H1 (cell line): ENCODE measurements around the gene CISD1. TPM values are rescaled to one million over a fixed set of nuclear protein-coding genes. Genes with fewer than 3 reads are reported as not detected.
"Not testable (repeated sequence)": the region's sequence is repeated elsewhere in the genome, so short reads cannot be mapped to it uniquely, and the experiment has no call there.

Experiments
- CTCF ChIA-PET: fragments of 300-600 bp; sonication (Branson Sonifier 250); formaldehyde crosslinking; loops from one replicate; lab custom pipeline; 2021; ENCODE audit not compliant: partially characterized antibody; lab: Charles Lee
- POLR2A ChIA-PET: fragments of 300-600 bp; sonication (Branson Sonifier 250); formaldehyde crosslinking; loops from one replicate; lab custom pipeline; 2021; ENCODE audit warnings: inconsistent platforms; ENCODE audit not compliant: partially characterized antibody; lab: Charles Lee
- DNase-seq, 2 experiments: peaks; one replicate each; pipeline versions ENCODE4 v3.0.0 to v3.0.0-alpha.2; 2010 to 2022; ENCODE audit warnings: low spot score in 2 of 2, low read depth in 1 of 2, mixed read lengths in 1 of 2
- FAIRE-seq: peaks from 2 replicates; lab custom pipeline; 2011; peaks lifted over from hg19 to GRCh38; lab: Jason Lieb, UNC
- H2AFZ ChIP-seq: 2 replicates; pipeline ENCODE4 v1.8.1; 2012; ENCODE audit warnings: low read length, inconsistent platforms
- H2AK5ac ChIP-seq: 2 replicates; pipeline ENCODE4 v1.6.1; 2013; ENCODE audit warnings: low read depth, low read length
- H2BK120ac ChIP-seq: replicated peaks from 2 replicates; pipeline ENCODE3; 2013; ENCODE audit warnings: low read depth, low read length, inconsistent platforms
- H2BK12ac ChIP-seq: 2 replicates; pipeline ENCODE4 v1.6.1; 2013; ENCODE audit warnings: low read depth, low read length
- H2BK15ac ChIP-seq: 2 replicates; pipeline ENCODE4 v1.6.1; 2013; ENCODE audit warnings: low read length
- H2BK20ac ChIP-seq: 2 replicates; pipeline ENCODE4 v1.6.1; 2013; ENCODE audit warnings: low read length
- H2BK5ac ChIP-seq: 2 replicates; pipeline ENCODE4 v1.6.1; 2013; ENCODE audit warnings: low read depth, low read length
- H3K14ac ChIP-seq: 2 replicates; pipeline ENCODE4 v1.6.1; 2013; ENCODE audit warnings: inconsistent platforms; ENCODE audit not compliant: insufficient read length
- H3K18ac ChIP-seq: 2 replicates; pipeline ENCODE4 v1.6.1; 2013; ENCODE audit warnings: low read length; ENCODE audit errors: extremely low read depth
- H3K23ac ChIP-seq: 2 replicates; pipeline ENCODE4 v1.6.1; 2013; ENCODE audit warnings: inconsistent platforms; ENCODE audit not compliant: insufficient read length
- H3K23me2 ChIP-seq: 2 replicates; pipeline ENCODE4 v1.6.1; 2013; ENCODE audit warnings: low read depth, low read length
- H3K27ac ChIP-seq: 2 replicates; pipeline ENCODE4 v1.6.1; 2011; ENCODE audit warnings: low read depth, low read length, inconsistent platforms
- H3K27me3 ChIP-seq, 4 experiments: replicated peaks in 1 of 4; 1 replicate in 1 of 4; 2 replicates in 3 of 4; pipeline versions ENCODE4 v1.6.1 to v1.8.1; 2011 to 2013; ENCODE audit warnings: low read length in 3 of 4, mild to moderate bottlenecking in 3 of 4, inconsistent platforms in 2 of 4, mixed read lengths in 2 of 4, moderate library complexity in 1 of 4; ENCODE audit not compliant: control insufficient read depth in 3 of 4, insufficient read depth in 3 of 4; ENCODE audit errors: extremely low read depth in 1 of 4
- H3K36me3 ChIP-seq, 4 experiments: 2 replicates each; pipeline versions ENCODE4 v1.6.1 to v1.8.1; 2011 to 2013; ENCODE audit warnings: mild to moderate bottlenecking in 4 of 4, low read length in 3 of 4, moderate library complexity in 2 of 4, control low read depth in 1 of 4, inconsistent platforms in 1 of 4; ENCODE audit not compliant: insufficient read depth in 4 of 4, control insufficient read depth in 2 of 4
- H3K4ac ChIP-seq: replicated peaks from 2 replicates; pipeline ENCODE3; 2013; ENCODE audit warnings: low read length, low read depth, mixed read lengths, inconsistent platforms; ENCODE audit not compliant: insufficient read length
- H3K4me1 ChIP-seq, 4 experiments: replicated peaks in 1 of 4; 1 replicate in 1 of 4; 2 replicates in 3 of 4; pipeline versions ENCODE4 v1.6.1 to v1.8.1; 2011 to 2013; ENCODE audit warnings: low read length in 3 of 4, inconsistent platforms in 2 of 4, mixed read lengths in 1 of 4; ENCODE audit not compliant: insufficient read depth in 4 of 4, control insufficient read depth in 3 of 4
- H3K4me2 ChIP-seq, 2 experiments: 2 replicates each; pipeline versions ENCODE4 v1.6.1 to v1.8.1; 2011 to 2013; ENCODE audit warnings: low read depth in 2 of 2, low read length in 2 of 2, control low read depth in 1 of 2, inconsistent platforms in 1 of 2, mild to moderate bottlenecking in 1 of 2; ENCODE audit not compliant: insufficient read depth in 1 of 2
- H3K4me3 ChIP-seq, 4 experiments: fragments of 200-600, 300-600 bp in 1 of 4; sonication (generic), shearing (Covaris generic), sonication (Bioruptor Twin) in 1 of 4; 2 replicates each; pipeline versions ENCODE4 v1.5.1 to v1.8.1; 2011 to 2016; ENCODE audit warnings: low read length in 4 of 4, low read depth in 3 of 4, control low read depth in 2 of 4, inconsistent platforms in 2 of 4, mild to moderate bottlenecking in 2 of 4, mixed read lengths in 1 of 4, moderate library complexity in 1 of 4; ENCODE audit not compliant: insufficient read depth in 2 of 4; ENCODE audit errors: extremely low read depth in 1 of 4
- H3K56ac ChIP-seq: replicated peaks from 2 replicates; pipeline ENCODE3; 2013; ENCODE audit warnings: low read depth, mild to moderate bottlenecking, mixed read lengths, low read length, inconsistent platforms; ENCODE audit not compliant: insufficient read length
- H3K79me1 ChIP-seq: 2 replicates; pipeline ENCODE4 v1.6.1; 2013; ENCODE audit warnings: low read depth, low read length, control low read depth
- H3K79me2 ChIP-seq, 2 experiments: 2 replicates each; pipeline versions ENCODE4 v1.6.1 to v1.8.1; 2012 to 2013; ENCODE audit warnings: low read length in 2 of 2, mild to moderate bottlenecking in 2 of 2, inconsistent platforms in 1 of 2; ENCODE audit not compliant: insufficient read depth in 2 of 2, control insufficient read depth in 1 of 2
- H3K9ac ChIP-seq, 4 experiments: replicated peaks in 1 of 4; 1 replicate in 1 of 4; 2 replicates in 3 of 4; pipeline versions ENCODE4 v1.6.1 to v1.8.1; 2011 to 2013; ENCODE audit warnings: low read depth in 3 of 4, low read length in 3 of 4, control low read depth in 2 of 4, mild to moderate bottlenecking in 2 of 4, moderate library complexity in 2 of 4, inconsistent platforms in 1 of 4; ENCODE audit errors: extremely low read depth in 1 of 4
- H3K9me3 ChIP-seq, 2 experiments: 2 replicates each; pipeline versions ENCODE4 v1.6.1 to v1.8.1; 2012 to 2013; ENCODE audit warnings: mild to moderate bottlenecking in 2 of 2, moderate library complexity in 2 of 2, control low read depth in 1 of 2, inconsistent platforms in 1 of 2, low read depth in 1 of 2, low read length in 1 of 2, mixed read lengths in 1 of 2; ENCODE audit not compliant: insufficient read depth in 2 of 2
- H4K20me1 ChIP-seq, 2 experiments: replicated peaks in 1 of 2; 2 replicates each; pipeline versions ENCODE3 to v1.8.1; 2011 to 2013; ENCODE audit warnings: inconsistent platforms in 2 of 2, low read length in 2 of 2, mild to moderate bottlenecking in 1 of 2; ENCODE audit not compliant: insufficient read depth in 2 of 2, control insufficient read depth in 1 of 2
- H4K5ac ChIP-seq: 2 replicates; pipeline ENCODE4 v1.6.1; 2013; ENCODE audit warnings: low read length, low read depth, mixed read lengths, inconsistent platforms; ENCODE audit not compliant: insufficient read length
- H4K8ac ChIP-seq: 2 replicates; pipeline ENCODE4 v1.8.0; 2013; ENCODE audit warnings: mild to moderate bottlenecking, moderate library complexity, low read length, inconsistent platforms; ENCODE audit not compliant: insufficient read depth; ENCODE audit errors: extremely low read depth
- H4K91ac ChIP-seq: replicated peaks from 2 replicates; pipeline ENCODE3; 2013; ENCODE audit warnings: low read length, mixed read lengths, inconsistent platforms; ENCODE audit not compliant: insufficient read length
- ASH2L ChIP-seq: fragments of 200-600, 300-600 bp; sonication (generic); IDR thresholded peaks from one replicate; pipeline ENCODE4 v1.7.1; 2017; ENCODE audit warnings: low read length
- WGBS, 2 experiments: shearing (Covaris generic) in 1 of 2; methylation state at CpG; one replicate each; pipeline versions ENCODE4 v1.1.6 to v1.1.7; 2013 to 2015; ENCODE audit warnings: low lambda C conversion rate in 2 of 2, mixed read lengths in 2 of 2, inconsistent platforms in 1 of 2, low coverage in 1 of 2, missing lambda C conversion rate in 1 of 2; ENCODE audit not compliant: insufficient replicate concordance in 2 of 2, insufficient coverage in 1 of 2, insufficient read length in 1 of 2; ENCODE audit errors: extremely low coverage in 1 of 2, missing lambda C conversion rate in 1 of 2; 5-methylcytosine and 5-hydroxymethylcytosine counted together
- polyA plus RNA-seq, 7 experiments: library from polyadenylated mRNA; depleted of rRNA in 3 of 7; stranded (reverse) in 5 of 7; unstranded in 2 of 7; fragments of >200 nt in 5 of 7; fragments of 200-250 nt in 2 of 7; gene quantifications; 1 replicate in 5 of 7; 2 replicates in 1 of 7; 4 replicates in 1 of 7; pipeline versions ENCODE4 v1.2.1 to v1.2.3, GENCODE V29; 2011 to 2013; ENCODE audit warnings: missing spikeins in 2 of 7, mixed read lengths in 2 of 7
- total RNA-seq: library from RNA; stranded (reverse); fragmentation: NEBNext Ultra II Directional; extraction: Animal tissue kit (Norgen Biotek cat#: 25700); gene quantifications from 2 replicates; pipeline ENCODE4 v1.2.1, GENCODE V29; 2021

The CISD1 gene
- total and polyA plus RNA-seq, 2 of the 8 experiments (the other 6 are each of a cell fraction or from before 2014, with no cell fraction given), result 22.6 to 43.2 TPM

- H3K14ac ChIP-seq, H3K4me3 ChIP-seq, H3K9me3 ChIP-seq, H4K20me1 ChIP-seq, H3K56ac ChIP-seq, H3K4me1 ChIP-seq, H3K23ac ChIP-seq, H2BK120ac ChIP-seq, H3K27me3 ChIP-seq, H4K5ac ChIP-seq, H3K36me3 ChIP-seq, H3K79me1 ChIP-seq, H3K23me2 ChIP-seq, H2BK5ac ChIP-seq, H3K18ac ChIP-seq, DNase-seq, H4K91ac ChIP-seq, H4K8ac ChIP-seq, H2BK15ac ChIP-seq, H2BK20ac ChIP-seq, FAIRE-seq, H3K79me2 ChIP-seq, H2BK12ac ChIP-seq, H3K4ac ChIP-seq: not testable (repeated sequence)
- WGBS, 2 experiments, result 83% methylated on average over 7 of the region's 7 CpGs; no CpG with 5 or more reads in 1 of the 2 experiments
- H2AK5ac ChIP-seq, result 0 out of 2 replicates have a peak overlapping the region, but pooled peaks have one; percentile 13
- peak; percentile 71 for TF ChIP-seq ASH2L
- 0 out of 2 replicates have a peak overlapping the region, but pooled peaks have one; percentile 13 for H2AFZ ChIP-seq
- peak overlapping the region in 1 of 4 experiments; percentile 22; a peak in 1 of 7 replicates for H3K9ac ChIP-seq
- CTCF ChIA-PET, result interaction anchor here (1.0 kb wide), 1 partner anchor 52 kb away, joined by 4 read pairs; no protein-coding TSS in a partner anchor
- peak overlapping the region; percentile 52; the same call in 1 of the 2 replicates for H3K27ac ChIP-seq
- POLR2A ChIA-PET, result interaction anchor here (0.9 to 1.0 kb wide), 2 partner anchors 9 to 40 kb away, joined by 3 to 4 read pairs; partner anchors contain the start of gene CISD1
- peak overlapping the region; percentile 33 to 40; a peak in 2 of 4 replicates for H3K4me2 ChIP-seq
These were observed 39.1 kb upstream of the CISD1 start for GRCh38 chr10:58229856-58230255.
